Measurements from ENCODE around the gene CNTNAP2. TPM values are rescaled to one million over a fixed set of nuclear protein-coding genes. Genes with fewer than 3 reads are reported as not detected.

Gene CNTNAP2
- total RNA-seq, 2 experiments from 2014 or later: 0.14 TPM; not detected in 1

DNA sequence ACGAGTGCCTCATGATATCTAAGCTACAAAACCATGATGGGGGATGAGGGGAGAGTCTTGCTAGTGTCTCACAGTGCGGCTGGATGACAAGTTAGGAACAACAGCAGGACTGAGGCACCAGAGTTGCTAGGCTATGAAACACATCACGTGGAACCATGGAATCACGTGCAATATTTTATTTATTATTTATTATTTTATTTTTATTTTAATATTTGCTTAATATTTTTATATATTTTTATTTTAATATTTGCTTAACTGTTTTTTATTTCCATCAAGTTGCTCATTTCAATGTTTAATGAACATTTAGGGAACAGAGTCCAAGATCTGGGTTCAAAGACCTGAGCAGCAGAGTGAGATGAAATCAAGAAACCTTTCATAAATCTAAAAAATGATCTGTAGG, 614.6 kb downstream of the CNTNAP2 start:
- CTCF ChIA-PET: no interaction called here
- Mint-ChIP-seq H3K9me3 (peaks cover 3% of the 10 kb centered on the region), H3K27ac (no peak overlapping the region), H3K4me1 (ENCODE audit: low read depth) (no peaks in the 10 kb centered on the region), H3K36me3 (ENCODE audit: low read depth) (no peaks in the 10 kb centered on the region), H3K27me3 (ENCODE audit: low read depth) (no peaks in the 10 kb centered on the region), H3K4me3 (no peak overlapping the region)
- no peak for DNase-seq
- intact Hi-C loops (cut with micrococcal nuclease): no loop called here

- Mint-ChIP-seq H3K36me3 (ENCODE audit: low read depth) (no peaks in the 10 kb centered on the region), H3K4me1 (ENCODE audit: low read depth) (no peaks in the 10 kb centered on the region), H3K9me3 (peaks cover 11% of the 10 kb centered on the region), H3K4me3 (no peak overlapping the region), H3K27me3 (ENCODE audit: low read depth) (no peaks in the 10 kb centered on the region), H3K27ac (no peak overlapping the region)
- no peak for DNase-seq
- CTCF ChIA-PET: no interaction called here
- intact Hi-C loops (cut with micrococcal nuclease): no loop called here
These were observed 619.4 kb downstream of the CNTNAP2 start for GRCh38 chr7:146735992-146736391.

GRCh38 chr7:146736446-146737190, 620.0 kb downstream of the CNTNAP2 start:
- peaks cover 12% of the 10 kb centered on the region for H3K9me3 Mint-ChIP-seq
- CTCF ChIA-PET: no interaction called here

GRCh38 chr7:146740039-146740438, 623.4 kb downstream of the CNTNAP2 start:
- intact Hi-C loops (cut with micrococcal nuclease): no loop called here
- H3K36me3 Mint-ChIP-seq (ENCODE audit: low read depth): no peaks in the 10 kb centered on the region
- no peak overlapping the region for H3K4me3 Mint-ChIP-seq
- DNase-seq: no peak
- peaks cover 12% of the 10 kb centered on the region for H3K9me3 Mint-ChIP-seq
- CTCF ChIA-PET: no interaction called here
- no peak overlapping the region for H3K27ac Mint-ChIP-seq
- H3K27me3 Mint-ChIP-seq (ENCODE audit: low read depth): no peaks in the 10 kb centered on the region
- no peaks in the 10 kb centered on the region for H3K4me1 Mint-ChIP-seq (ENCODE audit: low read depth)

More at GRCh38 chr7:146736446-146737190, 620.0 kb downstream of the CNTNAP2 start:
- no peaks in the 10 kb centered on the region for H3K27me3 Mint-ChIP-seq (ENCODE audit: low read depth)
- H3K4me3 Mint-ChIP-seq: no peak overlapping the region
- H3K27ac Mint-ChIP-seq: no peak overlapping the region
- no peaks in the 10 kb centered on the region for H3K36me3 Mint-ChIP-seq (ENCODE audit: low read depth)
- DNase-seq: no peak
- H3K4me1 Mint-ChIP-seq (ENCODE audit: low read depth): no peaks in the 10 kb centered on the region
- intact Hi-C loops (cut with micrococcal nuclease): no loop called here

DNA sequence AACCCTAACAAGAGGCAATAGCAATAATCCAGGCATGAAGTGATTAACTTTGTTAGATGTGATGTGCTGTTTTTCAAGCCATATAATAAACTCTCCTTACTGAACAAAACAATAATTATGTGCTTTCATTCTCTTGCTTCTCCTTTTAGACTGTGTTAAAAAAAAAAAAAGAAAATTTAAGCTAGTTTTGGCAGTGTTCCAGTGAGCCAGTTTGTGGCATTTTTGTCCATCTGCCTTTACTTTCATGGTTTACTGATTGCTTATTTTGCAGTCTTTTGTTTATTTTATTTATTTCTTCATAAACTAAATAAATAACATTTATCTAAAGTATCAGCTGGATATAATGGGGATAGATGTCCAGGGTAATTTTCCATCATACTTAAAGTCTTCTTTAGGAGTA, 625.3 kb downstream of the CNTNAP2 start:
- no peaks in the 10 kb centered on the region for H3K36me3 Mint-ChIP-seq (ENCODE audit: low read depth)
- H3K9me3 Mint-ChIP-seq: peaks cover 8% of the 10 kb centered on the region
- intact Hi-C loops (cut with micrococcal nuclease): no loop called here
- no peaks in the 10 kb centered on the region for H3K27me3 Mint-ChIP-seq (ENCODE audit: low read depth)
- H3K4me1 Mint-ChIP-seq (ENCODE audit: low read depth): no peaks in the 10 kb centered on the region
- CTCF ChIA-PET: no interaction called here
- no peak overlapping the region for H3K27ac Mint-ChIP-seq
- no peak for DNase-seq
- H3K4me3 Mint-ChIP-seq: no peak overlapping the region

DNA sequence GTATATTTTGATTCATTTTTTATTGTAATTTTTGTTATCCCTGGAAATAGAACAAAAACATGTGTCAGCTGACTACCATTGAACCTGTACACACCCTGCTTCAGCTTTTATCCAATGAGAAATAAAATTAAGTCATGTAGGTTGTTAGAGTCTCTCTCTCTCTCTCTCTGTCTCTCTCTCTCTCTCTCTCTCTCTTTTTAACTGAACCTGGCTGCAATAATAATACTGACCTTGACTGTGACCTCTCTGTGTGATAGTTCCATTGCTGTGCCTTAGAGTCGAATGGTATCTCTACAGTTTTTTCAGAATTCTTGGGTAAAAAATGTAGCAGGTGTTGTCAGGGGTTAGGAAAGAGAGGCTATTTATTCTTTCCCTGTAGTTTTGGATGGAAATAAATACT, 637.8 kb downstream of the CNTNAP2 start:
- Mint-ChIP-seq H3K36me3 (ENCODE audit: low read depth) (peaks cover 1% of the 10 kb centered on the region), H3K4me1 (ENCODE audit: low read depth) (no peaks in the 10 kb centered on the region), H3K27ac (no peak overlapping the region), H3K27me3 (ENCODE audit: low read depth) (no peaks in the 10 kb centered on the region), H3K9me3 (peaks cover 9% of the 10 kb centered on the region), H3K4me3 (no peak overlapping the region)
- no peak for DNase-seq
- intact Hi-C loops (cut with micrococcal nuclease): no loop called here
- CTCF ChIA-PET: no interaction called here

- intact Hi-C loops (cut with micrococcal nuclease): no loop called here
- H3K27me3 Mint-ChIP-seq (ENCODE audit: low read depth): no peaks in the 10 kb centered on the region
- peaks cover 1% of the 10 kb centered on the region for H3K36me3 Mint-ChIP-seq (ENCODE audit: low read depth)
- no peak for DNase-seq
- peaks cover 9% of the 10 kb centered on the region for H3K9me3 Mint-ChIP-seq
- H3K4me3 Mint-ChIP-seq: no peak overlapping the region
- H3K4me1 Mint-ChIP-seq (ENCODE audit: low read depth): no peaks in the 10 kb centered on the region
- CTCF ChIA-PET: no interaction called here
- H3K27ac Mint-ChIP-seq: no peak overlapping the region
These were observed 639.0 kb downstream of the CNTNAP2 start for GRCh38 chr7:146755585-146755984.

DNA sequence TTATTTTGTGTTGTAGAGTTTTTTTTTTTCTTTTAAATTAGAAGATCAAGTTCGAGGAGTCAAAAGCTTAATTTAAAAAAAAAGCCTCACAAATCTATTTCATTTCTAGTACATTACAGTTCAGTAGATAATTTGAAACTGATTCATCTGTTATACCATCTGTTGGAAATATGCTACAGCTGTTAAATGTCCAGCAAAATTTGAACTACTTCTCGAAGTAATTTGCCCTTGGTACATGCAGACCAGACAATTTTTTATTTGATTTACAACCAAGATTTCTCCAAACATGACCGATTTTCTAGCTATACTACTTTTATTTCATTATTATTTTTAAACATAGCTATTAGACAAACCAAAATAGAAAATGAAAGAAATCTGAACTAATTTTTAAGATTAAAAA, 647.9 kb downstream of the CNTNAP2 start:
- H3K27me3 Mint-ChIP-seq (ENCODE audit: low read depth): no peaks in the 10 kb centered on the region
- CTCF ChIA-PET: interaction anchor here (0.8 kb wide), 1 partner anchor 31 kb away, joined by 6 read pairs; no protein-coding TSS in a partner anchor
- no peak for DNase-seq

GRCh38 chr7:146768957-146769356, 652.4 kb downstream of the CNTNAP2 start:
- Mint-ChIP-seq H3K27me3 (ENCODE audit: low read depth) (no peaks in the 10 kb centered on the region), H3K36me3 (ENCODE audit: low read depth) (no peaks in the 10 kb centered on the region), H3K4me1 (ENCODE audit: low read depth) (no peaks in the 10 kb centered on the region), H3K9me3 (peaks cover 3% of the 10 kb centered on the region), H3K27ac (no peak overlapping the region), H3K4me3 (no peak overlapping the region)
- intact Hi-C loops (cut with micrococcal nuclease): no loop called here
- no peak for DNase-seq
- CTCF ChIA-PET: no interaction called here

More for the DNA sequence above, 647.9 kb downstream of the CNTNAP2 start:
- H3K36me3 Mint-ChIP-seq (ENCODE audit: low read depth): no peaks in the 10 kb centered on the region
- H3K4me1 Mint-ChIP-seq (ENCODE audit: low read depth): no peaks in the 10 kb centered on the region
- no peak overlapping the region for H3K4me3 Mint-ChIP-seq
- H3K27ac Mint-ChIP-seq: no peak overlapping the region
- intact Hi-C loops (cut with micrococcal nuclease): no loop called here
- peaks cover 11% of the 10 kb centered on the region for H3K9me3 Mint-ChIP-seq

DNA sequence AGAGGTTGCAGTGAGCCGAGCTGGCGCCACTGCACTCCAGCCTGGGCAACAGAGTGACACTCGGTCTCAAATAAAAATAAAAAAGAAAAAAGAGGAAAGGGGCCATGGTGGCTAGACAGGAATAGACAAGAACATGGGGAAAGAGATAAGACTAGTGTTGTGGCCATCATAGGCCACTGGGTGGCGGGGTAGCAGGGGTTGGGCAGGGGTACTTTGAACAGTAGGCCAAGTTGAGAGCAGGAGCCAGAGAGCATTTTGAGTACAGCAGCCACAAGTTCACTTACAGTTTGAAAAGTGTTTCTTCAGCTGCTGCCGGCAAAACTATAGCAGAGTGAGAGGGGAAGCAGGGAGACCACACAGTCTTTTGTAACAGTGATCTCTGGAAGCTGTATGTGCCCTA, 656.0 kb downstream of the CNTNAP2 start:
- intact Hi-C loops (cut with micrococcal nuclease): loop anchor here (5.0 kb wide), 1 partner anchor 1310 kb away; no protein-coding TSS in a partner anchor
- Mint-ChIP-seq H3K27ac (no peak overlapping the region), H3K27me3 (ENCODE audit: low read depth) (no peaks in the 10 kb centered on the region), H3K36me3 (ENCODE audit: low read depth) (no peaks in the 10 kb centered on the region), H3K4me3 (no peak overlapping the region), H3K9me3 (peaks cover 3% of the 10 kb centered on the region), H3K4me1 (ENCODE audit: low read depth) (no peaks in the 10 kb centered on the region)
- CTCF ChIA-PET: no interaction called here
- DNase-seq: no peak

GRCh38 chr7:146773506-146773905, 656.9 kb downstream of the CNTNAP2 start:
- Mint-ChIP-seq H3K36me3 (ENCODE audit: low read depth) (no peaks in the 10 kb centered on the region), H3K9me3 (peaks cover 3% of the 10 kb centered on the region), H3K4me1 (ENCODE audit: low read depth) (no peaks in the 10 kb centered on the region), H3K27ac (no peak overlapping the region), H3K4me3 (no peak overlapping the region), H3K27me3 (ENCODE audit: low read depth) (no peaks in the 10 kb centered on the region)
- CTCF ChIA-PET: no interaction called here
- no peak for DNase-seq
- intact Hi-C loops (cut with micrococcal nuclease): loop anchor here (5.0 kb wide), 1 partner anchor 1309 kb away; no protein-coding TSS in a partner anchor

- Mint-ChIP-seq H3K36me3 (ENCODE audit: low read depth) (no peaks in the 10 kb centered on the region), H3K27me3 (ENCODE audit: low read depth) (no peaks in the 10 kb centered on the region), H3K4me1 (ENCODE audit: low read depth) (no peaks in the 10 kb centered on the region), H3K4me3 (no peak overlapping the region), H3K27ac (no peak overlapping the region), H3K9me3 (no peaks in the 10 kb centered on the region)
- no peak for DNase-seq
- CTCF ChIA-PET: no interaction called here
- intact Hi-C loops (cut with micrococcal nuclease): no loop called here
These were observed 664.9 kb downstream of the CNTNAP2 start for GRCh38 chr7:146781352-146782116.

DNA sequence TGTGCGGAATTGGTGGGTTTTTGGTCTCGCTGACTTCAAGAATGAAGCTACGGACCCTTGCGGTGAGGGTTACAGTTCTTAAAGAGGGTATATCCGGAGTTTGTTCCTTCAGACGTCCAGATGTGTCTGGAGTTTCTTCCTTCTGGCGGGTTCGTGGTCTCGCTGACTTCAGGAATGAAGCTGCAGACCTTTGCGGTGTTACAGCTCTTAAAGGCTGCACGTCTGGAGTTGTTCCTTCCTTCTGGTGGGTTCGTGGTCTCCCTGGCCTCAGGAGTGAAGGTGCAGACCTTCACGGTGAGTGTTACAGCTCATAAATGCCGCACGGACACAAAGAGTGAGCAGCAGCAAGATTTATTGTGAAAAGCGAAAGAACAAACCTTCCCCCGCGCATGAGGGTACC, 670.7 kb downstream of the CNTNAP2 start:
- H3K9me3 Mint-ChIP-seq: peaks cover 3% of the 10 kb centered on the region
- H3K36me3 Mint-ChIP-seq (ENCODE audit: low read depth): no peaks in the 10 kb centered on the region
- no peaks in the 10 kb centered on the region for H3K4me1 Mint-ChIP-seq (ENCODE audit: low read depth)
- H3K27ac Mint-ChIP-seq: no peak overlapping the region
- DNase-seq: no peak
- intact Hi-C loops (cut with micrococcal nuclease): no loop called here
- no peaks in the 10 kb centered on the region for H3K27me3 Mint-ChIP-seq (ENCODE audit: low read depth)
- H3K4me3 Mint-ChIP-seq: no peak overlapping the region
- CTCF ChIA-PET: no interaction called here
